ENCODE measurements around the gene FAM114A1. TPM values are rescaled to one million over a fixed set of nuclear protein-coding genes. Genes with fewer than 3 reads are reported as not detected.

The FAM114A1 gene
- total RNA-seq, 1 donor, result 378 TPM

DNA sequence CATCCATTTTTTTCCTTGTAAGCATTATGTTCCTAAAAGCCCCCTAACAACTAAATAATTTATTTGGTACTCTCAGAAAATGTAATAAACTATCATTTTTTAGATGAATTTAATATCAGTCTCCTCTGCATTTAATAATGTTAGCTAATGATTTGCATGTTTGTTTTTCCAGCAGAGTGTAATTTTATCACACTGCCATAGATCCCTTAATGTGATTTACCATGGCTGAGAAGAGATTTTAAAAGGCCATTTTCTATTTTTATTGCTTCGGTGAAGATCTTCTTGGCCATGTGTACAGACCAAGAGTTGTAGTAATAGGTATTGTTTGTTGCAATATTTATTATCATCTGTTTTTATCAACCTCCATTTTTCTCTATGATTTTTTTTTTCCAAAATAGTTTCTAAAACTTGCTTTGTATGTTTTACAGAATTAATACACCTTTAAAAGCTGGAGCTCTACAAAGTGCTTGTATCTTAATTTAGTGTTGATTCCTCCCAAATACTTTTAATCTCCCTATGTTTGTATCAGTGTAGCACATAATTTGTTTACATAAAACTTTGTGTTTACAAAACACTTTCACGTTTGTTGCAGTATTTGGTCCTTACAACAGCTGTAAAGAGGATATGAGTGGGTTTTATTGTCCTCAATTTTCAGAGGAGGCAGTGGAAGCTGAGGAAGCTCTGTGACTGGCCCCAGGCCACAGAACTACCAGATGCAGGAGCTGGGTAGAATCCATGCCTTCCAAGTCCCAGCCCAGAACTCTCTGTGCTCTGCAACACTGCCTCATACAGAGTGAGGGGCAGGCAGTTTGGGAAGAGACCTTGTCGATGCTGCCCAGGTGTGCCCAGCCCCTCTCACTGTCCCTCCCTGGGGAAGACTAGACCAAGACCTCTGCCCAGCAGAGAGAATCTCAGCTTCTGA, 58.1 kb downstream of the FAM114A1 start:
- TF ChIP-seq, protein P1, sequence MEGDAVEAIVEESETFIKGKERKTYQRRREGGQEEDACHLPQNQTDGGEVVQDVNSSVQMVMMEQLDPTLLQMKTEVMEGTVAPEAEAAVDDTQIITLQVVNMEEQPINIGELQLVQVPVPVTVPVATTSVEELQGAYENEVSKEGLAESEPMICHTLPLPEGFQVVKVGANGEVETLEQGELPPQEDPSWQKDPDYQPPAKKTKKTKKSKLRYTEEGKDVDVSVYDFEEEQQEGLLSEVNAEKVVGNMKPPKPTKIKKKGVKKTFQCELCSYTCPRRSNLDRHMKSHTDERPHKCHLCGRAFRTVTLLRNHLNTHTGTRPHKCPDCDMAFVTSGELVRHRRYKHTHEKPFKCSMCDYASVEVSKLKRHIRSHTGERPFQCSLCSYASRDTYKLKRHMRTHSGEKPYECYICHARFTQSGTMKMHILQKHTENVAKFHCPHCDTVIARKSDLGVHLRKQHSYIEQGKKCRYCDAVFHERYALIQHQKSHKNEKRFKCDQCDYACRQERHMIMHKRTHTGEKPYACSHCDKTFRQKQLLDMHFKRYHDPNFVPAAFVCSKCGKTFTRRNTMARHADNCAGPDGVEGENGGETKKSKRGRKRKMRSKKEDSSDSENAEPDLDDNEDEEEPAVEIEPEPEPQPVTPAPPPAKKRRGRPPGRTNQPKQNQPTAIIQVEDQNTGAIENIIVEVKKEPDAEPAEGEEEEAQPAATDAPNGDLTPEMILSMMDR (IDR thresholded peaks at IDR 0.05; ENCODE audit: insufficient read depth, low read length), result no peak

GRCh38 chr4:38926896-38927295, 59.3 kb downstream of the FAM114A1 start:
- DNase-seq (ENCODE audit: low read depth), result no peak
- H3K4me3 ChIP-seq (ENCODE audit: low read depth, low read length), result no peak overlapping the region
- TF ChIP-seq, protein P1 (IDR thresholded peaks at IDR 0.05; ENCODE audit: insufficient read depth, low read length), result no peak

More for the DNA sequence above, 58.1 kb downstream of the FAM114A1 start:
- DNase-seq (ENCODE audit: low read depth), result no peak
- no peak overlapping the region for H3K4me3 ChIP-seq (ENCODE audit: low read depth, low read length)

DNA sequence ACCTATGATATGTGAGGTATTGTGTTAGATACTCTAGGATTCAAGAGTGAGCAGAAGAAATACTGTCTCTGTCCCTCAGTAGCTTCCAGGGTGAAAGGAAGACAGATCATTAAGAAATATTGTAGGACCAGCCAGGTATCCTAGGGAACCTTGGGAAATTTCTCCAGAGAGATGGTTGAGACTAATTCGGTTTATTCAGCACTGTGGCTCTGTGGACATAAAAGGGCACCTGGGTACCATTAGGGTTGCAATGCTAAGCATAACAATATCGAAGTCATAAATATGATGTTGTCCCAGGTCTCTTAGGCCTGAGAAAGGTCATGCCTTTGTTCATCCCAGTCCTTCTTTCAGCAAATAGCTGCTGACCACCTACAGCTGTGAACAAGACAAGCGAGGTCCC, 61.0 kb downstream of the FAM114A1 start:
- TF ChIP-seq, protein P1 (IDR thresholded peaks at IDR 0.05; ENCODE audit: insufficient read depth, low read length), result no peak
- H3K4me3 ChIP-seq (ENCODE audit: low read depth, low read length), result no peak overlapping the region
- no peak for DNase-seq (ENCODE audit: low read depth)

GRCh38 chr4:38928974-38929373, 61.4 kb downstream of the FAM114A1 start:
- TF ChIP-seq, protein P1 (IDR thresholded peaks at IDR 0.05; ENCODE audit: insufficient read depth, low read length), result no peak
- H3K4me3 ChIP-seq (ENCODE audit: low read depth, low read length), result no peak overlapping the region
- no peak for DNase-seq (ENCODE audit: low read depth)

- TF ChIP-seq, protein P1 (IDR thresholded peaks at IDR 0.05; ENCODE audit: insufficient read depth, low read length), result no peak
- DNase-seq (ENCODE audit: low read depth), result no peak
These were observed 62.6 kb downstream of the FAM114A1 start for GRCh38 chr4:38930204-38930603.

DNA sequence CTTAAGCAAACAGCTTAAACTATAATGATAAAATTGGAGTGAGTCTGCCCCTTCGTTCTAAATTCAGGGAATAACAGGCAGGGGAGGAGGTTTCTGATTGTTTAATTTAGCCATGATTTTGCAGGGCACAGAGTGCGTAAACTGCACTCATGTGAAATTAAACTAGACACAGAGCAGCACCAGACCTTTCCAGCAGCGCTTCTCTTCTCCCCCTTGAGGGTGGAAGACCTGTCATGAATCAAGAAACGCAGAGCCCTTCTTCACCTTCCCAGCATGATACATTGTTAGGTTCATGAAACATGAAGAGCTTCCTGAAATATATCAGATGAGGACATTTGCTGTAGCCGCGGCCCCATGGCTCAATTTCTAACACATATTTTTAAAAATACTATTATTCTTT, 63.1 kb downstream of the FAM114A1 start:
- H3K4me3 ChIP-seq (ENCODE audit: low read depth, low read length), result no peak overlapping the region
- no peak for DNase-seq (ENCODE audit: low read depth)
- TF ChIP-seq, protein P1 (IDR thresholded peaks at IDR 0.05; ENCODE audit: insufficient read depth, low read length), result no peak

More at GRCh38 chr4:38930204-38930603, 62.6 kb downstream of the FAM114A1 start:
- H3K4me3 ChIP-seq (ENCODE audit: low read depth, low read length), result no peak overlapping the region
